ENCODE results near the gene MAEA.

DNA sequence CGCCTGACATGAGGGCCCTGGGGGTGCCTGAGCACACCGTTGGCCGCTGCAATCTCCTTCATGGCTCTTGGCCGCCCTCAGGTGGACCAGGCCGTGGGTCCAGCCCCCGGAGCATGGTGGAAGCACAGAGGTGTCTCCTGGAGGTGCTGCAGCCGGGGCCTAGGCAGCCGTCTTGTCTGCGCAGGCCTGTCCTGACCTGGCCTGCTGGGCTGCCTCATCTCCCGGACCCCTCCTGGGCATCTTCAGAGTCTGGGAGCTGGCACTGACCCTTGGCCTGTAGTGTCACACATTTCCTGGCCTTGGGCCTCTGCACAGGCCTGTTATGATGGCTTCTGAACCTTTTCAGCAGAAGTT, 78.2 kb downstream of the MAEA start:
- TF ChIP-seq CTCF (IDR thresholded peaks at IDR 0.05): no peak
- TF ChIP-seq POLR2A (IDR thresholded peaks at IDR 0.05): no peak
